NCI-H1092 treated with DMSO at 0.1 percent for 48 hours (cell line): ENCODE measurements around the gene RAB8A.
"Not testable (repeated sequence)": the region's sequence is repeated elsewhere in the genome, so short reads cannot be mapped to it uniquely, and the experiment has no call there.

Experiments
- DNase-seq: peaks from one replicate; lab custom pipeline; 2025; lab: John Stamatoyannopoulos, UW

Gene RAB8A

DNA sequence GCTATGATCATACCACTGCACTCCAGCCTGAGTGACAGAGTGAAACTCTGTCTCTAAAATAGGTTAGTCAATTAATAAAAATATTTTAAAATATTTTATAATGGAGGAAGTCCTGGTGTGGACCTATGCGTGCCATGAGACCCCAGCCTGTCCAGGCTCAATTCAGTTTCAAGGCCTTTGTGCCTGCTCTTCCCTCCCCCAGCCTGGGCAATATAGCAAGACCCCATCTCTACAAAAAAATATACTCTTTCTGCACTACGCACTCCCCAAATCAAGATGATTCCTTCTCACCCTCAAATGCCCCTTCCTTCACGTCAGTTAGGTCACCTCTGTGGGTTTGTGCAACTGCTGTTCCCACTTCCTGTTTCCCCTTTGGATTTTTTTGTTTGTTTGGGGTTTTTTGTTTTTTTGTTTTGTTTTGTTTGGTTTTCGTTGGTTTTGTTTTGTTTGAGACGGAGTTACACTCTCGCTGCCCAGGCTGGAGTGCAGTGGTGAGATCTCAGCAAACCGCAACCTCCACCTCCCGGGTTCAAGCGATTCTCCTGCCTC, 30.4 kb downstream of the RAB8A start:
- DNase-seq, result no peak

DNA sequence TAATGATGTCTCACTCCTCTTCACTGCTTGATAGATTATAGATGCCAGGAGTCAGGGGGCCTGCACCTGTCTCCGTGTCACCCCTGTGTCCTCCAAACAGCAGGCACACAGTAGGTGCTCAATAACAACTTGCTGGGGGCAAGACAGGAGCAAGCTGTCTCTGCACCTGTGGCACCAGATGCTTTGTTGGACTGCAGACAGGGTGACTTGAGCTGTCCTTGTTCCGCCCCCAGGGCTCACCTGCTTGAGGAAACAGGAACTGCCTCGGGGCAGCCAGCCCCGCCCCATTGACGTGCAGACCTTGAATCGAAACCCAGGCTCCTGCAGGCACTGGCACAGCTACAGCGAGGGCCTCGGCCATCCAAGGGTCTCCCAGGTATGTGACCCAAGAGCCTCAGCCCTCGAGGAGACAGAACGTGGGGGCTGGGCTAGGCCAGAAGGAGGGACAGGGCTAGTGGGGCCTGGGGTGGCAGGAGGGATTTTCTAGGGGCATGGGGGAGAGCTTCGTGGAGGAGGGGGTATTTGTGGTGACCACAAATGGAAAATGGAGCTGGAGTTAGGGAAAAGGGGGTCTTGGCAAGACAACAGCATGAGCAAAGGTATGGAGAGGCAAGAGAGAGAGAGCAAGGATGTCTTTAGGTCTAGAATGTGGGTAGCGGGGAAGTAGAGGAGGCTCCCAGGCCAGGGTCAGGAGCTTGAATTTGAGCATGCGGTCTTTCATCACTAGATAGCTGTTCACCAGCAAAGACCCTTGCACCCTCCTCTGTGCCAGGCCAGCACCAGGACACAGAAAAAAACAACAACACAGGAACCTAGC, 31.9 kb downstream of the RAB8A start, which contains the start of gene HSH2D:
HSH2D (plus strand) TSS at position 287 of the 817 bp plus-strand sequence. CDS start 5,066 bp downstream, outside the sequence.
- DNase-seq, result no peak

DNA sequence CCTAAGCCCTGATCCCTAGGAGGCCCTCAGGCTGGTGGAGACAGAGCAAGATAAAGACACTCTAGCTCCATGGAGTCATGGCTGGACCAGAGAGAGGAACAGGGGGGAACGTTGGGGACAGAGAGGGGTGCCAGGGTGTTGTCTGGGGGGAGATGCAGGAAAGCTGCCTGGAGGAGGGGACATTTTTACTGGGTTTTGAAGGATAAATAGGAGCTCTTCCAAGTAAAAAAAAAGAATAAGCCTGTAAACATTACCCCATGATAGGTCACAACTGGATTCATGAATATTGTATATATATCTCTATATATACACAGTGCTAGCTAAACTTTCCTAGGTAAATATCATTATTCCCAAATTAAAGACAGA, 32.5 kb downstream of the RAB8A start:
- DNase-seq, result no peak

DNA sequence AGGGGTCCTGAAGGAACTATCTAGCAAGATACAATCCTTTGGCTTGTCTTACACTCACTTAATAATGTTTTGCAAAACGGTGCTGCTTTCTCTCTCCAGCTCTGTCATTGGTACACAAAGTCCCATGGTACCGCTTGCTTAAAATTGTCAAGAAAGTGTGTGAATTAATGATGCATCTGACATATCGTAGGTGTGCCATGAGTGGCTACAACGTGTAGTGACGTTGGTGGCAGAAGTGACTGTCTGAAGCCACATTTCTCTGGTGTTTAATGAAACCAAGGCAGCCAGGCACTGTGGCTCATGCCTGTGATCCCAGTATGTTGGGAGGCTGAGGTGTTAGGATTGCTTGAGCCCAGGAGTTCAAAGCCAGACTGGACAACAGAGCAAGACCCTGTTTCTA, 34.4 kb downstream of the RAB8A start:
- DNase-seq, result no peak

DNA sequence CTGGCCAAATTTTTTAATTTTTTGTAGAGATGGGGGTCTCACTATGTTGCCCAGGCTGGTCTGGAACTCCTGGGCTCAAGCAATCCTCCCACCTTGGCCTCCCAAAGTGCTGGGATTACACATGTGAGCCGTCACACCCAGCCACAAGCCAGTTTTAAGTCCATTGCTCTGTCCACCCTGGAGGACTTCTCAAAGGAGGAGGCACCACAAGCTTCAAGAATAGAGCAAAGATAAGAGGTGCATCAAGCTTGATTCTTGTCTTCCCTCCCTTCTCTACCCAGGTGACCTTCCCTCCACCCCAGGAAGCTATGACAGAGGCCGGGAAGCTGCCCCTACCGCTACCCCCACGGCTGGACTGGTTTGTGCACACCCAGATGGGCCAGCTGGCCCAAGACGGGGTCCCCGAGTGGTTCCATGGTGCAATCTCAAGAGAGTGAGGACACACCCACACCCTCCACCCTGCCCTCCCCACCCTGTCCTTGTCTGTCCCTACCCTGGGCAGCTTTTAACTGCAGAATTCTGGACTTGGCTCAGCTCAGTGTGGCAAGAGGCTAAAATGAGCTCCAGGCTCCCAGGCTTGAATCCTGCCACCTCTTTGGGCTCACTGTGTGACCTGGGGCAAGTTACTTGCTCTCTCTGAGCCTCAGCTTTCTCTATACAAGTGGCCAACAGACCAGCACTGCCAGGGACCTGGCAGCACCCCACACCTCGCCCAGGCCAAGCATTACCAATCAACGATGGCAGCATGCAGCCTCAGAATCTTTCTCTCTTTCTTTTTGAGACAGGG, 36.9 kb downstream of the RAB8A start:
- no peak for DNase-seq

DNA sequence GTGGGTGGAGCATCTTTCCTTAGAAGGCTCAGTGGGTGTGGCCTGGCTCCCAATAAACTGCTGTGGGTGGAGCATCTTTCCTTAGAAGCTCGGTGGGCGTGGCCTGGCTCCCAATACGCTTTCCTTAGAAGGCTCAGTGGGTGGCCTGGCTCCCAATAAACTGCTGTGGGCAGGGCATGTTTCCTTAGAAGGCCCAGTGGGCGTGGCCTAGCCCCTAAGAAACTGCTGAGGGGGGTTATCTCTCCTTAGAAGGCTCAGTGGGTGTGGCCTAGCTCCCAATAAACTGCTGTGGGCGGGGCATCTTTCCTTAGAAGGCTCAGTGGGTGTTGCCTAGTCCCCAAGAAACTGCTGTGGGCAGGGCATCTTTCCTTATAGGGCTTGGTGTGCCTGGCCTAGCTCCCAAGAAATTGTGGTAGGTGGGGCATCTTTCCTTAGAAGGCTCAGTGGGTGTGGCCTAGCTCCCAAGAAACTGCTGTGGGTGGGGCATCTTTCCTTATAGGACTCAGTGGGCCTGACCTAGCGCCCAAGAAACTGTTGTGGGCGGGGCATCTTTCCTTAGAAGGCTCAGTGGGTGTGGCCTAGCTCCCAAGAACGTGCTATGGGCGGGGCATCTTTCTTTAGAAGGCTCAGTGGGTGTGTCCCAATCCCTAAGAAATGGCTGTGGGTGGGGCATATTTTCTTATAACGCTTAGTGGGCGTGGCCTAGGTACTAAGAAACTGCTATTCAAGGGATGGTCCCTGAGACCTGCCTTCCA, 42.1 kb downstream of the RAB8A start:
- DNase-seq, result no peak

DNA sequence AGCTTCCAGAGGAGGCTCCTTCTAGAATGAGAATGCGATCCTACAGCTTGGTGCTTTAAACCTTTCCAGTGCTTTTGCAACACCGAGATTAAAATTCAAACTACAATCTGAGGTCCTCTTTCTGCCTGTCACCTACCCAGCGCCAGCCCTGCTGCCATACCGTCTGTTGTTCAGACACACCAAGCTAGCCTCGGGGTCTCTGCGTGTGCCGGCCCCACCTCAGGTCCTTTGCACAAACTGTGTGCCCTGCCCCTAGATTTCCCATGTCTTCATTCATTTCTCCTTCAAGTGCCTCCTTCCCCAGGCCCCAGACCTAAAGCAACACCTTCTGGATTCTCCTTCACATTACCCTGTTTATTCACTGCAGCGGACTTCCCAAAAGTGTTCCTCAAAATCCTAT, 42.9 kb downstream of the RAB8A start:
- no peak for DNase-seq

DNA sequence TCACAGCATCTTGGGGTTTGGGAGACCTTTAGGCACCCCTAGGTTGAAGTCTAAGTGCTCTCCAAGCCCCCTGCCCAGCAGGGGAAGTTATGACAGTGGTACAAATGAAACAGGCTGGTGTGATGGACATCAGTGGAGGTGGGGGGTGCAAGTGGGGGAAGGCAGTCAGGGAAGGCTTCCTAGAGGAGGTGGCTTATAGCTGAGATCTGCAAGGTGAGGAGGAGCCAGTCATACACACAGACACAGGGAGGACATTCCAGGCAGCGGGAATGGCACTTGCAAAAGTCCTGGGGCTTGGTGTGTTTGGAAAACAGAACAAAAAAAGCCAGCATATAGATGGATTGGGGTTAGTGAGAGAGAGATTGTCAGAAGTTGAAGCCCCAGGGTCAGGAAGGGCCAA, 43.4 kb downstream of the RAB8A start:
- no peak for DNase-seq

DNA sequence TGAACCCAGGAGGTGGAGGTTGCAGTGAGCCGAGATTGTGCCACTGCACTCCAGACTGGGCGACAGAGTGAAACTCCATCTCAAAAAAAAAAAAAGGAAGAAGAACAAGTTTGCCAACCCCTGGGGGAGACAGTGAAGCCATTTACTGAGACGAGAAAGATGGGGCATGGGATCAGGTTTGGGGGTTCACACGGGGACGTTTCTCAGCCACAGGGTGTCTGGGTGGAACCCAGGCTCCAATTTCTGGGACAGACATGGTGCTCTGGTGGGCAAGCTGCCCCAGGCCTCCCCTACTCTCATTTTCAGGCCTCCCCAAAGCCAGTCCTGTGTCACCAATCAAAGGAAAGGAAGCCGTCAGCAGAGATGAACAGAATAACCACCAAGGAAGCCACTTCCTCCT, 45.2 kb downstream of the RAB8A start:
- no peak for DNase-seq

DNA sequence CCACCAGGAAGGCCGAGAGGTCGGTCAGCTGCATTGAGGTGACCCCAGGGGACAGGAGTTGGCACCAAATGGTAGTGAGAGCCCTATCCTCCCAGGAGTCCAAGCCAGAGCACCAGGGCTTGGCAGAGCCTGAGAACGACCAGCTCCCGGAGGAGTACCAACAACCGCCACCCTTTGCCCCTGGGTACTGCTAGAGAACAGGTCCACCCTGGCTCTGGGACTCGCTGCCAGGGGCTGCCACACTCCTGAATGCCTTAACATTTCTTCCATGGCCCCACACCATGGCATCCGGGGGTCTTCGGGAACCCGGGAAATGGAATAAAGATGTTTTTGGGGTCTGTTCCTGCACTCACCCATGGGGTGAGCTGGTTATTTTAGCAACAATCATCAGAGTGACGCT, 45.9 kb downstream of the RAB8A start:
- no peak for DNase-seq

DNA sequence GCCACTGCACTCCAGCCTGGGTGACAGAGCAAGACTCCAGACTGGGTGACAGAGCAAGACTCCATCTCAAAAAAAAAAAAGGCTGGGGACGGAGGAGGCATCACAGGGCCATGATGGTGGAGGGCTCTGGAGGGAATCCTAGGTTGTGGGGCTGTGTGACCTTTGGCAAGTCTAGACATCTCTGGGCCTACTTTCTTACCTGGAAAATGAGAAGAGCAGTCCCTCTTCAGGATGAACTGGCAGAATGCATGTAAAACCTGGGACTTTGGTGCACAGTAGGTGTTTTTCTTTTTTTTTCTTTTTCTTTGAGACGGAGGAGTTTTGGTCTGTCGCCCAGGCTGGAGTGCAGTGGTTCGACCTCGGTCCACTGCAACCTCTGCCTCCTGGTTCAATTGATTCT, 48.0 kb downstream of the RAB8A start:
- no peak for DNase-seq

DNA sequence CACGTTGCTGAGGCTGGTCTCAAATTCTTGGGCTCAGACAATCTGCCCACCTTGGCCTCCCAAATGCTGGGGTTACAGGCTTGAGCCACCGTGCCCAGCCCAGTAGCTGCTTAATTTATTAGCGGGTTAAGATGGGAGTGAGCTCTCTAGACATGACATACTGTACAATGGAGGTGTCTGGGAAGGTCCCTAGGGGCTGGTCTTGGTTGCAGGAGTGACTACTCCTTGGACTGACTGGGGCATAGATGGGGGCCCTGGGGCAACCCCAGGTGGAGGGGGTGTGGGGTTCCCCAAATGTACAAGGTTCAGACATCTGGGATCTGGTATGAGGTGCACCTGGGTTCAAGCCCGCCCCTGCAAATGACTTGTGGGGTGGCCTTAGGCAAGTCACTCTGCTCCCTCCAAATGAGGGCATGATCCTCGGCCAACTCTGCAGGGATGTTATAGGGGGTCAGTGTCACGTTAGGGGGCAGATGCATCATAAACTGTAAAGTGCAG, 48.8 kb downstream of the RAB8A start:
- no peak for DNase-seq

DNA sequence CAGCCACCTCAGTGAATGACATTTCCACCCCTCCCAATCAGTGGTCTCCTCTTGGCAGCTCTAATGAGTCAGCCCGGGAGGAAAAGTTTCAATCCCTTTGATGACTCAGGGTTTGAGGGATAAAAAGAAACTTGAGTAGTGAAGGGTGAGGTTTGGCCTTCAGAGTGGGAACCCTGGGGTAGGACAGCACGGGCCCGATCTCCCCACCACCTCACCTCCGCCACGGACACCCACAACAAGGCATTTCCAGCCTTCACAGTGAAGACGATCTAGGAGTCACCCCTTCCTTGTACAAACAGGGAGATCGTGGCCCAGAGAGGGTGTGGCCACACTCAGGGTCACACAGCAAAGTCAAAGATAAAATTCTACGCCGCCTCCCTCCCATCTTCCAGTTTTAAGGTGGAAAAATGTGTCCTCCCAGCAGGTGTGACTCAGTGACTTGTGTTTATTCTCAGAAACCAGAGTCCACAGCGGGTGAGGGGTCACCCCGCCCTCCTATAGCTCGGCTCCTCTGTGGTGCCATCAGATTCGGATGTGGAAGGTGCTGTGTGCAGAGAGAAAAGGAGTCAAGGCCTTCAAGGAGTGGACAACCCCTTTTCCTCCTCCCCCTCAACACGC, 49.4 kb downstream of the RAB8A start:
- DNase-seq, result no peak

DNA sequence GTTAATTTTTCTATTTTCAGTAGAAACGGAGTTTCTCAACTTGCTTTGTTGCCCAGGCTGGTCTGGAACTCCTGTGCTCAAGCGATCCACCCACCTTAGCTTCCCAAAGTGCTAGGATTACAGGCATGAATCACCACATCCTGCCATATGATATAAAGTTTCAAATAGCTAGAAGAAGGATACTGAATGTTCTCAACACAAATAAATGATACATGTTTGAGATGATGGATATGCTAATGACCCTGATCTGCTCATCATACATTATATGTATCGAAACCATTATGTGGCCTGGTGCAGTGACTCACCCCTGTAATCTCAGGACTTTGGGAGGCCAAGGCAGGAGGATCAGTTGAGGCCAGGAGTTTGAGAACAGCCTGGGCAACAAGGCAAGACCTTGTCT, 50.2 kb downstream of the RAB8A start:
- no peak for DNase-seq

DNA sequence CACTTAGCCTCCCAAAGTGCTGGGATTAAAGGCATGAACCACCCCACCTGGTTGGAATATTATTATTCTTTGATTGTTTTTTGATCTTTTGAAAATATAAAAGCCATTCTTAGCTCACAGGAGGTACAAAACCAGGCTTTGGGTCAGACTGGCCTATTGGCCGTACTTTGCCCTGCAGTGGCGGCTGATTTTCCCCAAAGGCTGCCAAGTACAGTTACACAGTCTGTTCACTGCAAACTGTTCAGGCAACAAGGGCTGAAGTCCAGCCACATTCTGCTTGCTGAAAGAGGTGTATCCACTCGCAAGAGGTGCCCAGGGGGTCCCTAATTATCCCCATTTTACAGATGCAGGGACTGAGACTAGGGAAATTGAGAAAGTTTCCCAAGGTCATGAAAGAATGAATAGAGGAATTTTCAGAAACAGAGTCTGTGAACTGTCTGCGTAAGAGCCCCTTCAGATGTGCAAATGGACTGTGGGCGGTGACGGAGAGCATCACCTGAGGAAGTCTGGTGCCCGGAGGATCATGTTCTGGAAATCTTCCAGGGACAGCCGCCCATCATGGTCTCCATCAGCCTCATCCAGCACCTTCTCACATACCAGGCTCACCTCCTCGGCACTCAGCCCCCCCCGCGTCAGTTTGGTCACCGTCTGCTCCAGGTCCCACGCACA, 52.7 kb downstream of the RAB8A start:
- DNase-seq, result no peak

DNA sequence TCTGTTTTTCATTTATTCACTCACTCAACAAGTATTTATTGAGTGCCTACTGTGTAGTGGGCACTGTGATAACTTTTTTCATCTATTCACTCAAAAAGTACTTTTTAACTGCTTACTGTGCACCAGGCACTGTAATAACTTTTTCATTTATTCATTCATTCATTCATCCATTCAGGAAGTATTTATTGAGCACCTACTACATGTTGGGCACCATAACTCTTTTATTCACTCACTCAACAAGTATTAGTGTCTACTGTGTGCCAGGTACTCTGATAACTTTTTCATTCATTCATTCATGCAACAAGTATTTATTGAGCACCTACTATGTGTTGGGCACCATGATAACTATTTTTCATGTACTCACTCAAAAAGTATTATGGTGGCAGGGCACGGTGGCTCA, 54.7 kb downstream of the RAB8A start:
- DNase-seq, result no peak

DNA sequence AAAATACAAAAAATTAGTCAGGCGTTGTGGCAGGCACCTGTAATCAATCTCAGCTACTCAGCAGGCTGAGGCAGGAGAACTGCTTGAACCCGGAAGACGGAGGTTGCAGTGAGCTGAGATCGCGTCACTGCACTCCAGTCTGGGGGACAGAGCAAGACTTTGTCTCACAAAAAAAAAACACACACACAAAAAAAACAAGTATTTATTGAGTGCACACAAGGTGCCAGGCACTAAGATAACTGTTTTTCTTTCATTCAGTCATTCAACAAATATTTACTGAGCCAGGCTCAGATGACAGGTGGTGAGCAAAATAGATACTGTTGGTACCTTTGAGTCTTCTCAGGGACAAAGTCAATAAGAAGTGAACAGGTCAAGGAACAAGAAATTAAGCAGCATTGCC, 55.4 kb downstream of the RAB8A start:
- no peak for DNase-seq

DNA sequence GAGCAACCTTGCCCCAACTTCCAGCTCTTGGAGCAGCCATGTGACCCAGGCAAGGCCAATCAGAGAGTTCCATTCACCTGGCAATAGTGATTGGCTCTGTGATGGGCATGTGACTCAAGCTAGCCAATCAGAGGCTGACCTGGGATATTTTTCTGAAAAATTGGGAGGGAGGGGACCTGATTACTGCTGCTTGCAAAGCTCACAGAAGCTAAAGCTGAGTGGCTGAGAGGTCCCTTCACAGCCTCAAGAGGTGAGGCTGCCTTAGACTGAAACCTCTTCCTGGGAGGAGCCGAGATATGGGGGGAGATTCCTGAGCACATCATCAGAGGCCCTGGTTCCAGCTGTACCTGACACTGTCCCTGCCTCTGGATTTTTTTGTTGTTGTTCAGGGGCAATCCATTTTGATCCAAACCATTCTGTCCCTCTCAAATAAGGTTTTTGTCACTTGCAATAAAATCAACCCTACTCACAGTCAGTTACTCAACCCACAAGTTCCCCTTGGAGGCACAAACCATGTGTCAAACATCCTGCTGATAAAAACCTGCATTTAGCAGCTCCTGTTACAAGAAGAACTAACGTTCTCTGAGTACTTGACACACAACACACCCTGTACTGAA, 56.9 kb downstream of the RAB8A start:
- no peak for DNase-seq

DNA sequence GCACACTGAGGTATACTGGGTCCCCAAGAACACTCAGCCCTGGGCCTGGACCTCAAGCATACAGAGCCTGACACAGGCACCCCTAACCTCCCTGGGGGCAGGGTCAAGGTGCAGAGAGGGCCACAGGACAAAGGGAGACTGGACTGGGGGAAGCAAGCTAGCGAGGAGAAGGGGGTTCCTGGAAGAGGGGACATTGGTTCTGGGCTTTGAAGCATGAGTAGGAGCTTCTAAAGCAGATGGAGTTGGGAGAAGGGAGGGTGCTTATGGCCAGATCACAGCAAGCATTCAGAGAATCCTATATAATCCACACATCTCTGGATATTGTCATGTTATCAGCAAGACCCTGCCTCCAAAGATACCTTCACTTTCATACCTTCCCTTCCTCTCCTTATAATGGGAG, 58.4 kb downstream of the RAB8A start:
- no peak for DNase-seq

DNA sequence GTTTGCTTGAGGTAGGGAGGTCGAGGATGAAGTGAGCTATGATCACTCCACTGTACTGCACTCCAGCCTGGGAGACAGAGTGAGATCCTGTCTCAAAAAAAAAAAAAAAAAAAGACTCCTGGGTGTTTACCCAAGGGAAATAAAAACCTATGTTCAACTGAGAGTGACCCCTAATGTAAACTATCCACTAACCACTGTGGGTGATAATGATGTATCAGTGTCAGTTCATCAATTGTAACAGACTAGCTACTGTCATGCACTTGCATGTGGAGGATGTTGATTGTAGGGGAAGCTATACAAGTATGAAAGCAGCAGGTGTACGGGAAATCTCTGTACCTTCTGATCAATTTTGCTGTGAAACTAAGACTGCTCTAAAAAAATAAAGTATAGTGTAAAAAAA, 64.3 kb downstream of the RAB8A start:
- DNase-seq, result no peak

DNA sequence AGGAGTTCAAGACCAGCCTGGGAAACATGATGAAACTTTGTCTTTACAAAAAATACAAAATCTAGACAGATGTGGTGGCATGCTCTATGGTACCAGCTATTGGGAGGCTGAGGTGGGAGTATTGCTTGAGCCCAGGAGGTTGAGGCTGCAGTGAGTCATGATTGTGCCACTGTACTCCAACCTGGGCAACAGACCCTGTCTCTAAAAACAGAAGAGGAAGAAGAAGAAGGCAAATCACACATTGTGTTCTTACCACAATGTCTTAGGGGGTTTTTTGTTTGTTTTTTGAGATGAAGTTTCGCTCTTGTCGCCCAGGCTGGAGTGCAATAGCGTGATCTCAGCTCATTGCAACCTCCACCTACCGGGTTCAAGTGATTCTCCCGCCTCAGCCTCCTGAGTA, 67.2 kb downstream of the RAB8A start:
- DNase-seq, result not testable (repeated sequence)
